Endothelial cell of umbilical vein (primary cell): ENCODE results near the gene SYNDIG1. TPM values are rescaled to one million over a fixed set of nuclear protein-coding genes. Genes with fewer than 3 reads are reported as not detected.

Source experiments
- BruUV-seq: library from RNA; stranded (reverse); fragments of 400-500 nt; replicated peaks from 2 replicates; lab custom pipeline; 2021; lab: Mats Ljungman, UMichigan
- CTCF ChIA-PET: fragments of 300-600, 350-600 bp; sonication (Branson Sonifier 250); formaldehyde crosslinking; loops from one replicate; lab custom pipeline; 2021; ENCODE audit warnings: antibody characterized with exemption, inconsistent platforms; lab: Charles Lee
- POLR2A ChIA-PET: fragments of 300-600, 350-600 bp; sonication (Branson Sonifier 250); formaldehyde crosslinking; loops from one replicate; lab custom pipeline; 2021; ENCODE audit warnings: antibody characterized with exemption, inconsistent platforms; lab: Charles Lee
- DNase-seq: peaks from one replicate; pipeline ENCODE4 v3.0.0-alpha.2; 2011; ENCODE audit warnings: low read depth, low spot score
- FAIRE-seq: peaks from 2 replicates; lab custom pipeline; 2011; peaks lifted over from hg19 to GRCh38; lab: Jason Lieb, UNC
- H2AFZ ChIP-seq: 2 replicates; pipeline ENCODE4 v1.6.0; 2012; ENCODE audit warnings: low read depth, low read length, control low read depth, inconsistent platforms
- H3K27ac ChIP-seq: 2 replicates; pipeline ENCODE4 v1.5.1; 2011; ENCODE audit warnings: low read depth, mild to moderate bottlenecking, control low read depth, low read length, moderate library complexity; ENCODE audit not compliant: insufficient read depth
- H3K27me3 ChIP-seq, 2 experiments: 2 replicates each; pipeline versions ENCODE4 v1.6.0 to v1.6.1; 2011; ENCODE audit warnings: low read length in 2 of 2, mixed read lengths in 1 of 2; ENCODE audit not compliant: control insufficient read depth in 2 of 2, insufficient read depth in 2 of 2
- H3K36me3 ChIP-seq, 2 experiments: 2 replicates in 1 of 2; 3 replicates in 1 of 2; pipeline ENCODE4 v1.5.1; 2011; ENCODE audit warnings: low read length in 2 of 2, mild to moderate bottlenecking in 1 of 2, moderate library complexity in 1 of 2; ENCODE audit not compliant: control insufficient read depth in 2 of 2, insufficient read depth in 2 of 2; ENCODE audit errors: extremely low read depth in 1 of 2
- H3K4me1 ChIP-seq: 3 replicates; pipeline ENCODE4 v1.5.1; 2011; ENCODE audit warnings: mild to moderate bottlenecking, low read length; ENCODE audit not compliant: control insufficient read depth, insufficient read depth; ENCODE audit errors: extremely low read depth
- H3K4me2 ChIP-seq: 2 replicates; pipeline ENCODE4 v1.6.1; 2011; ENCODE audit warnings: low read length, control low read depth, mixed read lengths; ENCODE audit not compliant: insufficient read depth
- H3K4me3 ChIP-seq, 3 experiments: fragments of 200-600 bp in 1 of 3; sonication (generic), shearing (Covaris generic) in 1 of 3; replicated peaks in 1 of 3; 2 replicates each; pipeline ENCODE4 v1.5.1; 2011 to 2016; ENCODE audit warnings: control low read depth in 3 of 3, low read length in 3 of 3, mild to moderate bottlenecking in 2 of 3, inconsistent platforms in 1 of 3, low read depth in 1 of 3, moderate library complexity in 1 of 3; ENCODE audit not compliant: insufficient read depth in 1 of 3
- H3K79me2 ChIP-seq: 2 replicates; pipeline ENCODE4 v1.6.0; 2012; ENCODE audit warnings: low read length, inconsistent platforms; ENCODE audit not compliant: control insufficient read depth, insufficient read depth
- H3K9ac ChIP-seq: replicated peaks from 2 replicates; pipeline ENCODE3; 2011; ENCODE audit warnings: low read length, control low read depth; ENCODE audit not compliant: insufficient read depth; ENCODE audit errors: extremely low read depth
- H3K9me1 ChIP-seq: replicated peaks from 3 replicates; pipeline ENCODE4 v1.6.0; 2011; ENCODE audit warnings: mild to moderate bottlenecking, low read length; ENCODE audit not compliant: control insufficient read depth, insufficient read depth; ENCODE audit errors: extremely low read depth
- H3K9me3 ChIP-seq: replicated peaks from 2 replicates; pipeline ENCODE4 v1.5.1; 2012; ENCODE audit warnings: low read length, inconsistent platforms; ENCODE audit not compliant: control insufficient read depth, insufficient read depth
- H4K20me1 ChIP-seq: replicated peaks from 2 replicates; pipeline ENCODE3; 2011; ENCODE audit warnings: mild to moderate bottlenecking, low read length; ENCODE audit not compliant: control insufficient read depth, insufficient read depth; ENCODE audit errors: extremely low read depth
- CTCF ChIP-seq, 2 donors: IDR thresholded peaks; 1 replicate in 1 of 2; 2 replicates in 1 of 2; pipeline ENCODE4 v1.5.1; 2011; ENCODE audit warnings: low read length in 2 of 2, mild to moderate bottlenecking in 2 of 2, moderate library complexity in 2 of 2, control low read depth in 1 of 2, inconsistent platforms in 1 of 2, low read depth in 1 of 2; ENCODE audit not compliant: insufficient read depth in 1 of 2; ENCODE audit errors: extremely low read depth in 1 of 2
- EZH2 ChIP-seq: IDR thresholded peaks from 2 replicates; pipeline ENCODE4 v1.6.1; 2012; ENCODE audit warnings: borderline replicate concordance, low read depth, mild to moderate bottlenecking, moderate library complexity, low read length, inconsistent platforms; ENCODE audit not compliant: severe bottlenecking
- FOS ChIP-seq: IDR thresholded peaks from 2 replicates; pipeline ENCODE4 v1.6.1; 2011; ENCODE audit warnings: mild to moderate bottlenecking, low read length, moderate library complexity, borderline replicate concordance; ENCODE audit not compliant: insufficient read depth
- GATA2 ChIP-seq: IDR thresholded peaks from 2 replicates; pipeline ENCODE4 v1.7.0; 2011; ENCODE audit warnings: low read depth, mild to moderate bottlenecking, moderate library complexity, mixed read lengths, low read length; ENCODE audit not compliant: insufficient read length, insufficient read depth
- JUN ChIP-seq: IDR thresholded peaks from 2 replicates; pipeline ENCODE4 v1.6.1; 2011; ENCODE audit warnings: borderline replicate concordance, low read depth; ENCODE audit not compliant: insufficient read length, insufficient read depth
- MAX ChIP-seq: IDR thresholded peaks from 2 replicates; pipeline ENCODE4 v1.6.1; 2011; ENCODE audit not compliant: insufficient read depth, insufficient read length
- MYC ChIP-seq: IDR thresholded peaks from one replicate; pipeline ENCODE4 v1.6.1; 2011; ENCODE audit warnings: mild to moderate bottlenecking, low read depth, low read length
- POLR2AphosphoS5 ChIP-seq: IDR thresholded peaks from 2 replicates; pipeline ENCODE4 v1.6.1; 2012; ENCODE audit warnings: low read depth, mild to moderate bottlenecking, control low read depth, low read length, moderate library complexity; ENCODE audit not compliant: insufficient read depth
- dilution Hi-C: fragments of 300-500 bp; cut with MboI; formaldehyde crosslinking; loops from one replicate; pipeline ENCODE4 v1.15.0; 2019; ENCODE audit warnings: low sequenced_read_pairs; ENCODE audit not compliant: extremely low pct_ligation_motif_present
- intact Hi-C: fragments of 100-400 bp; cut with micrococcal nuclease; formaldehyde crosslinking; loops from one replicate; pipeline ENCODE4 v1.10.0; 2022
- polyA plus RNA-seq, 4 experiments: library from polyadenylated mRNA; depleted of rRNA in 3 of 4; stranded (reverse) in 3 of 4; unstranded in 1 of 4; fragments of >200 nt; gene quantifications; 2 replicates each; pipeline versions ENCODE4 v1.2.1 to v1.2.3, GENCODE V29; 2011 to 2012; ENCODE audit warnings: missing spikeins in 1 of 4
- total RNA-seq: library from RNA; stranded (reverse); gene quantifications from 2 replicates; pipeline ENCODE4 v1.2.3, GENCODE V29; 2021

Gene SYNDIG1
- total and polyA plus RNA-seq, 2 donors (not counting 3 experiments of a cell fraction or from before 2014, with no cell fraction given), result not detected

- no peak overlapping the region for H3K27ac ChIP-seq
- H3K79me2 ChIP-seq, result no peaks in the 10 kb centered on the region
- DNase-seq, result no peak
- no peak overlapping the region for H3K9ac ChIP-seq
- intact Hi-C loops, result no loop called here
- no peak overlapping the region for H2AFZ ChIP-seq
- no peaks in the 10 kb centered on the region for H3K9me1 ChIP-seq
- TF ChIP-seq FOS (no peak), JUN (no peak), GATA2 (no peak), MAX (no peak), EZH2 (no peak), MYC (no peak), CTCF (IDR thresholded peaks at IDR 0.05; ENCODE audit: extremely low read depth in 1 of 2, insufficient read depth in 1 of 2, low read depth in 1 of 2, low read length in 2 of 2) (no peak), POLR2AphosphoS5 (no peak)
- H3K9me3 ChIP-seq, result no peaks in the 10 kb centered on the region
- no peak for FAIRE-seq
- H3K4me1 ChIP-seq, result no peaks in the 10 kb centered on the region
- no peaks in the 10 kb centered on the region for H3K36me3 ChIP-seq
- no TSS peak for BruUV-seq
- H3K27me3 ChIP-seq, result no peaks in the 10 kb centered on the region
- H4K20me1 ChIP-seq, result no peaks in the 10 kb centered on the region
- H3K4me2 ChIP-seq, result no peak overlapping the region
- dilution Hi-C loops, result no loop called here
- POLR2A ChIA-PET, result no interaction called here
- H3K4me3 ChIP-seq, result no peak overlapping the region
- CTCF ChIA-PET, result no interaction called here
These were observed 19.4 kb downstream of the SYNDIG1 start for GRCh38 chr20:24488800-24489175.
